ENCODE data around the gene LHX6.

LHX6 gene

GRCh38 chr9:122216798-122217418 is 11.8 kb downstream of the LHX6 start:
- Histone ChIP-seq H3K4me1 (ENCODE audit: insufficient read depth, low read length) (peaks cover 7% of the 10 kb centered on the region), H2AFZ (ENCODE audit: low read depth, low read length) (no peak overlapping the region), H3K27me3 (ENCODE audit: insufficient read depth, low read length) (peaks cover 97% of the 10 kb centered on the region), H3K4me3 (ENCODE audit: low read length) (no peak overlapping the region), H3K36me3 (ENCODE audit: insufficient read depth, low read length) (no peaks in the 10 kb centered on the region), H3K9me3 (ENCODE audit: low read length) (no peaks in the 10 kb centered on the region)

GRCh38 chr9:122216138-122216797 is 12.5 kb downstream of the LHX6 start:
- no peak overlapping the region for H2AFZ ChIP-seq (ENCODE audit: low read depth, low read length)
- H3K4me1 ChIP-seq (ENCODE audit: insufficient read depth, low read length), result peaks cover 4% of the 10 kb centered on the region
- no peaks in the 10 kb centered on the region for H3K36me3 ChIP-seq (ENCODE audit: insufficient read depth, low read length)
- no peak overlapping the region for H3K4me3 ChIP-seq (ENCODE audit: low read length)
- H3K27me3 ChIP-seq (ENCODE audit: insufficient read depth, low read length), result peaks cover 97% of the 10 kb centered on the region
- no peaks in the 10 kb centered on the region for H3K9me3 ChIP-seq (ENCODE audit: low read length)

- H2AFZ ChIP-seq (ENCODE audit: low read depth, low read length), result no peak overlapping the region
- no peak overlapping the region for H3K4me3 ChIP-seq (ENCODE audit: low read length)
- H3K36me3 ChIP-seq (ENCODE audit: insufficient read depth, low read length), result no peaks in the 10 kb centered on the region
- peaks cover 96% of the 10 kb centered on the region for H3K27me3 ChIP-seq (ENCODE audit: insufficient read depth, low read length)
- peaks cover 3% of the 10 kb centered on the region for H3K4me1 ChIP-seq (ENCODE audit: insufficient read depth, low read length)
- H3K9me3 ChIP-seq (ENCODE audit: low read length), result no peaks in the 10 kb centered on the region
Measured at GRCh38 chr9:122215663-122216062, 13.1 kb downstream of the LHX6 start.

GRCh38 chr9:122214507-122214906 is 14.2 kb downstream of the LHX6 start:
- H3K27me3 ChIP-seq (ENCODE audit: insufficient read depth, low read length), result peaks cover 91% of the 10 kb centered on the region
- H3K36me3 ChIP-seq (ENCODE audit: insufficient read depth, low read length), result no peaks in the 10 kb centered on the region
- peaks cover 3% of the 10 kb centered on the region for H3K4me1 ChIP-seq (ENCODE audit: insufficient read depth, low read length)
- H3K4me3 ChIP-seq (ENCODE audit: low read length), result no peak overlapping the region
- no peaks in the 10 kb centered on the region for H3K9me3 ChIP-seq (ENCODE audit: low read length)
- no peak overlapping the region for H2AFZ ChIP-seq (ENCODE audit: low read depth, low read length)

- H3K4me3 ChIP-seq (ENCODE audit: low read length), result peak overlapping the region; percentile 19
- no peaks in the 10 kb centered on the region for H3K36me3 ChIP-seq (ENCODE audit: insufficient read depth, low read length)
- no peak overlapping the region for H2AFZ ChIP-seq (ENCODE audit: low read depth, low read length)
- no peaks in the 10 kb centered on the region for H3K9me3 ChIP-seq (ENCODE audit: low read length)
- no peaks in the 10 kb centered on the region for H3K4me1 ChIP-seq (ENCODE audit: insufficient read depth, low read length)
- H3K27me3 ChIP-seq (ENCODE audit: insufficient read depth, low read length), result peaks cover 91% of the 10 kb centered on the region
Measured at GRCh38 chr9:122213589-122214413, 15.0 kb downstream of the LHX6 start.

GRCh38 chr9:122213102-122213588 is 15.6 kb downstream of the LHX6 start:
- no peaks in the 10 kb centered on the region for H3K36me3 ChIP-seq (ENCODE audit: insufficient read depth, low read length)
- no peak overlapping the region for H3K4me3 ChIP-seq (ENCODE audit: low read length)
- H2AFZ ChIP-seq (ENCODE audit: low read depth, low read length), result no peak overlapping the region
- H3K27me3 ChIP-seq (ENCODE audit: insufficient read depth, low read length), result peaks cover 88% of the 10 kb centered on the region
- no peaks in the 10 kb centered on the region for H3K4me1 ChIP-seq (ENCODE audit: insufficient read depth, low read length)
- no peaks in the 10 kb centered on the region for H3K9me3 ChIP-seq (ENCODE audit: low read length)

GRCh38 chr9:122212473-122213004 is 16.2 kb downstream of the LHX6 start:
- Histone ChIP-seq H3K36me3 (ENCODE audit: insufficient read depth, low read length) (no peaks in the 10 kb centered on the region), H3K9me3 (ENCODE audit: low read length) (no peaks in the 10 kb centered on the region), H3K4me1 (ENCODE audit: insufficient read depth, low read length) (peaks cover 4% of the 10 kb centered on the region), H3K27me3 (ENCODE audit: insufficient read depth, low read length) (peaks cover 86% of the 10 kb centered on the region), H2AFZ (ENCODE audit: low read depth, low read length) (no peak overlapping the region), H3K4me3 (ENCODE audit: low read length) (no peak overlapping the region)

GRCh38 chr9:122209451-122209850 is 19.3 kb downstream of the LHX6 start:
- Histone ChIP-seq H3K36me3 (ENCODE audit: insufficient read depth, low read length) (no peaks in the 10 kb centered on the region), H2AFZ (ENCODE audit: low read depth, low read length) (no peak overlapping the region), H3K9me3 (ENCODE audit: low read length) (no peaks in the 10 kb centered on the region), H3K27me3 (ENCODE audit: insufficient read depth, low read length) (peaks cover 61% of the 10 kb centered on the region), H3K4me1 (ENCODE audit: insufficient read depth, low read length) (peaks cover 10% of the 10 kb centered on the region), H3K4me3 (ENCODE audit: low read length) (no peak overlapping the region)

GRCh38 chr9:122207096-122207495 is 21.7 kb downstream of the LHX6 start:
- Histone ChIP-seq H3K4me1 (ENCODE audit: insufficient read depth, low read length) (peaks cover 15% of the 10 kb centered on the region), H3K27me3 (ENCODE audit: insufficient read depth, low read length) (peaks cover 49% of the 10 kb centered on the region), H3K9me3 (ENCODE audit: low read length) (no peaks in the 10 kb centered on the region), H2AFZ (ENCODE audit: low read depth, low read length) (no peak overlapping the region), H3K4me3 (ENCODE audit: low read length) (no peak overlapping the region), H3K36me3 (ENCODE audit: insufficient read depth, low read length) (no peaks in the 10 kb centered on the region)

GRCh38 chr9:122206118-122207046 is 22.4 kb downstream of the LHX6 start:
- H3K27me3 ChIP-seq (ENCODE audit: insufficient read depth, low read length), result peaks cover 48% of the 10 kb centered on the region
- H3K4me3 ChIP-seq (ENCODE audit: low read length), result no peak overlapping the region
- H3K9me3 ChIP-seq (ENCODE audit: low read length), result no peaks in the 10 kb centered on the region
- H2AFZ ChIP-seq (ENCODE audit: low read depth, low read length), result no peak overlapping the region
- H3K36me3 ChIP-seq (ENCODE audit: insufficient read depth, low read length), result no peaks in the 10 kb centered on the region
- peaks cover 15% of the 10 kb centered on the region for H3K4me1 ChIP-seq (ENCODE audit: insufficient read depth, low read length)

GRCh38 chr9:122205176-122205575 is 23.6 kb downstream of the LHX6 start:
- Histone ChIP-seq H3K36me3 (ENCODE audit: insufficient read depth, low read length) (no peaks in the 10 kb centered on the region), H3K4me1 (ENCODE audit: insufficient read depth, low read length) (peaks cover 15% of the 10 kb centered on the region), H3K27me3 (ENCODE audit: insufficient read depth, low read length) (peaks cover 48% of the 10 kb centered on the region), H2AFZ (ENCODE audit: low read depth, low read length) (no peak overlapping the region), H3K4me3 (ENCODE audit: low read length) (no peak overlapping the region), H3K9me3 (ENCODE audit: low read length) (no peaks in the 10 kb centered on the region)

GRCh38 chr9:122204491-122204890 is 24.3 kb downstream of the LHX6 start:
- no peak overlapping the region for H3K4me3 ChIP-seq (ENCODE audit: low read length)
- peaks cover 51% of the 10 kb centered on the region for H3K27me3 ChIP-seq (ENCODE audit: insufficient read depth, low read length)
- H2AFZ ChIP-seq (ENCODE audit: low read depth, low read length), result no peak overlapping the region
- H3K36me3 ChIP-seq (ENCODE audit: insufficient read depth, low read length), result no peaks in the 10 kb centered on the region
- peaks cover 15% of the 10 kb centered on the region for H3K4me1 ChIP-seq (ENCODE audit: insufficient read depth, low read length)
- no peaks in the 10 kb centered on the region for H3K9me3 ChIP-seq (ENCODE audit: low read length)

All from neuron (in vitro differentiated cells).